Effector CD4-positive, alpha-beta T cell (primary cell): ENCODE results near the gene KCNT1.

Source experiments
- DNase-seq: peaks from one replicate; pipeline ENCODE4 v3.0.0-alpha.2; 2020

KCNT1 gene

GRCh38 chr9:135728436-135729110 is 26.6 kb downstream of the KCNT1 start:
- no peak for DNase-seq

DNA sequence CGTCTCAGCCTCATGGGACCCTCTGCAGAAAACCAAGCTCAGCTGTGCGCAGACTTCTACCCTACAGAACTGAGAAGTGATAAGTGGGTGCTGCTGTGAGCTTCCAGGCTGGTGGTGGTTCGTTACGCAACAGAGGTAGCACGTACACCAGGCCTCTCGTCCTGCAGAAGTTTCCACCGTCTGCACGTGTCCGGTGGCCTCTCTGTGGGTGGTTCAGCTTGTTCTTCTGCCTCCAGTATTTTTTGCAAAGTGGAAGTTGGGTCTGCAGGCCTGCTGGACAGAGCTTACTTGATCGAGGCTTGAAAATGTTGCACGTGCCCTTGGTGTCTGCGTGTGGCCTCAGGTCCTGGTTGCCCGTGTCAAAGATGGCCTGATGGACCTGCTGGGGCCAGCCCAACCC is 27.5 kb downstream of the KCNT1 start:
- no peak for DNase-seq

- DNase-seq: no peak
Measured at GRCh38 chr9:135731454-135731853, 29.5 kb downstream of the KCNT1 start.

DNA sequence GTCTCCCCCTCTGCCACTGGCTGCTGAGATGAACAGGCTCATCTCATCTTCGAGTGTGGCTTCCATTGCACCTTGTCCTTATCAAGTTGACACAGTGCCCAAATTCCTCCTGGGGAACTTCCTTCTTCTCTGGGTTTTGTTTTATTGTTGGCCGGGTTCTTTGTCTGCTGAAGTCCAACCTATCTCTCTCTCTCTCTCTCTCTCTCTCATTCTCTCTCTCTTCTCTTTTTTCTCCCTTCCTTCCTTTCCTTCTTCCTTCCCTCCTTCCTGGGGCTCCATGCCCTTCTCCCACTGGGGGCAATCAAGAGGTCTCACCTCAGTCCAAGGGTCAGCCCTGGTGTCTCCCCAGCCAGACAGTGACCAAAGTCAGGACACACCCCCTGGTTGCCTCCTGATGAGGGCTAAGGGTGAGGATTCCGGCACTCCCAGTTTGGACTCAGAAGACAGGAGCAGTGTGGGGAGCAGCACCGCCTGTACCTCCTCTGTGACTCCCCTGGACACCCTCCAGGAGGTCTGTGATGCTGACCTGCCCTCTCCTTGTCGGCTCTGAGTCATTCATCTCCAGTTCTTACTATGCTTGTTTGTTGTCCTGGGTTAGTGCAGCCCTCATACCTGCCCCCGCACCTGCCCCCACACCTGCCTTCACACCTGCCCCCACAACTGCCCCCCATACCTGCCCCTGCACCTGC is 30.7 kb downstream of the KCNT1 start:
- DNase-seq: no peak

- DNase-seq: no peak
Measured at GRCh38 chr9:135734616-135735144, 32.7 kb downstream of the KCNT1 start.

DNA sequence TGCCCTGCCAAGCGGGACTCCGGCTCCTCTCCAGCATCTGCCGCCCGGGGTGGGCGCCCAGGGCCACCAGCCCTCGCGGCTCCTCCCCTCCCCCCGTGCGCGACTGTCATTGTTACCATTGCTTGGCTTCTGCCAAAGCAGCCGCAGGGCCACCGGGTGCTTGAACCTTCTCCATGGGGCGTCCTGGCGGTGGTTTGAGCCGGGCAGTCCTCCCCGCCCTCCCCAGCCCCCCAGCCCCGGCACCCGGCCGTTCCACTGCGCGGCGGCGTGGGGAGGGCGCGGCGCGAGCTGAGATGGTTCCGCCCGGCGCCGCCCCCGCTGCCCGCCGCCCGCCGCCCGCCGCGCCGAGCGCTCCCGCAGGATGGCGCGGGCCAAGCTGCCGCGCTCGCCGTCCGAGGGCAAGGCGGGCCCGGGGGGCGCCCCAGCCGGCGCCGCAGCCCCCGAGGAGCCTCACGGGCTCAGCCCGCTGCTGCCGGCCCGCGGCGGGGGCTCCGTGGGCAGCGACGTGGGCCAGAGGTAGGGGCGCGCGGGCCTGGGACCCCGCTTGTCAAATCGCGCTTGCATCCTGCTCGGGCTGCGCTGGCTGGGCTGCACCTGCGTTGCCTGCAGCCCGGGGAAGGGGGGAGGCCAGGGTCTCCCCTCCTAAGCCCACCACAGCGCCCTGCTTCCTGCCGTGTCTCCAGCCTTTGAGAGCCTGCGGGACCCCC is 34.4 kb downstream of the KCNT1 start:
- DNase-seq: no peak

GRCh38 chr9:135736979-135737839 is 35.2 kb downstream of the KCNT1 start:
- no peak for DNase-seq

- DNase-seq: no peak
Measured at GRCh38 chr9:135737840-135738521, 36.0 kb downstream of the KCNT1 start.

GRCh38 chr9:135739271-135740220 is 37.6 kb downstream of the KCNT1 start:
- no peak for DNase-seq

- DNase-seq: no peak
Measured at GRCh38 chr9:135741276-135742219, 39.6 kb downstream of the KCNT1 start.

DNA sequence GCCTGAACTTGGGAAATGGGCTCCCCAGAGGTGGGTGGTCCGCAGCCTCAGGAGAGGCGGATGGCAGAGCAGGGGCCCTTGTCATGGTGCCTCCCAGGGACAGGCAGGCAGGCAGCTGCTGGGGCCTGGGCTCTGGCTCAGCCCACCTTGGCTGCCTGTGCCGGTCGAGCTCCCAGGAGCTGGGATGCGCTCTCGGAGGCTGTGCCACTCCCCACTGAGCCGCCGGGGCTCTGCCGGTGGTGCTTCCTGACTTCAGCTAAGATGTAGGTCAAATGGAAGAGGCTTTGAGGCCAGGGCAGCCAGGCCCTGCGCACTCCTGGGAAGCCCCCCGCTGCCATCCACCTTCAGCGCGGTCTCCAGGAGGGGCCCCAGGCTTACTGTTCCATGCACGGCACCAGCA is 41.0 kb downstream of the KCNT1 start:
- no peak for DNase-seq

GRCh38 chr9:135743546-135744332 is 41.8 kb downstream of the KCNT1 start:
- no peak for DNase-seq

DNA sequence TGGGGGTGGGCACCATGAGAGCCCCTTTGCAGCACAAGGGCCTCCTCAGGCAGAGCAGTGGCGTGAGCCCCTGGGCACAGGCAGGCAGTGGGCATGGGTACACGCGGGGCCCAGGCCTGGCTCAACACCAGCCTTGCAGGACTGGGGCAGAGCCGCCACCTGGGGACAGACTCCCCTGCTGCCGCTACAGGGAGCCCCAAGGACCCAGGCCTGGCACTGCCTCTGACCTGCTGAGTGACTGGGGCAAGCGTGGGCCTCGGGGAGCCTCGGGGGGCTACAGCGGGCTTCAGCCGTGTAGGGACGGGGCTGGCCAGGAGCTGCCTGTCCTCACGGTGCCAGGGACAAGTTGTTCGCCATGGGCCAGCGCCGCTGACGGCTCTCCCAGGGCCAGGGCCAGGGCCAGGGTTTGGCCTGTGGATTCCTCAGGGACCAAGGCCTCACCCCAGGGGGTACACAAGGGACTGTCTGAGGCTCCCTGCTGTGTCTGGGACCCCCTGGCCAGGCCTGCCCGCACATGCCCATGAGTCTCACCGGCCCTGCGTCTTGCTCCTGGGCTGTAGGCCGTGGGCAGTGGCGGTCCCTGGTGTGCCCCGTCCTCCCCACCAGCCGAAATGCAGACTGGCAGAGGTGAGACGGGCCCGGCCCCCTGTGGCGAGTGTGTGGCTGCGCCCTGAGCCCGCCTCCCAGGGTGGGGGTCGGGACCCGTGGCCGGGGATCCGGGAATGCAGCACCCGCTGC is 42.5 kb downstream of the KCNT1 start:
- no peak for DNase-seq

GRCh38 chr9:135745189-135745588 is 43.2 kb downstream of the KCNT1 start:
- DNase-seq: no peak

DNA sequence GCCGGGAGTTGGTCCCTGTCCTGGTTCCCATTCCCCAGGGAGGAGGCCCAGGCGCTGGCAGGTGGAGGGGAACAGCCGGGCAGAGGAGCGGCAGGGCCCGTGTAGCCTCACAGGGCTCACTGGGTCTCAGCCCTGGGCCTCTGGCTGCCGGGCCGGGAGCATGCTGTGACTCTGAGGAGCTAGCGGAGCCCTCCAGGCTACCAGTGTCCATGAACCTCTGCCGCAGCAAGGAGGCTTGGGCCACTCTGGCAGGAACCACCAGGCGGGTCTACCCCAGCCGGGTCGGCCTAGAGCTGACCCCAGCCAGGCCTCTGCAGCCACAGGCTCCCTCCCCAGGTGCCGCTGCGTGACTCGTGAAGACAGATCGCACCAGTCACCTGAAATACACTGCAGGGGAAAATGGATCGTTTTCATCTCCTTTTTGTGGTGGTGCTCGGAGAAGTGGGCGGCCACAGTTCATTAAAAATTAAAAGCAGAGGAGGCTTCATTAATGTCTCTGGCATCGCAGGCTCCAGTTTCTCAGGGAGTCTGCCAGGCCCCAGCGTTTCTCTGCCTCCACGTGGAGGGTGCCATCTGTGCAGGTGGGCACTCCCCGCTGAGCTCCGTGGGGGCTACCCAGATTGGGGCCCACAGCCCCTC is 43.8 kb downstream of the KCNT1 start:
- no peak for DNase-seq

- no peak for DNase-seq
Measured at GRCh38 chr9:135746565-135746964, 44.6 kb downstream of the KCNT1 start.

GRCh38 chr9:135747311-135747710 is 45.3 kb downstream of the KCNT1 start:
- DNase-seq: no peak

GRCh38 chr9:135748676-135749075 is 46.7 kb downstream of the KCNT1 start:
- no peak for DNase-seq
